Skin of body (tissue), 3 donors: ENCODE measurements around the gene SF3B6. TPM values are rescaled to one million over a fixed set of nuclear protein-coding genes. Genes with fewer than 3 reads are reported as not detected.

ENCODE experiments used
- DNase-seq: peaks from one replicate; lab custom pipeline; 2025; lab: John Stamatoyannopoulos, UW
- small RNA-seq: library from RNA; depleted of rRNA; stranded (forward); fragments of <200 nt; gene quantifications from one replicate; pipeline ENCODE3, GENCODE V24; 2014; ENCODE audit warnings: low replicate concordance
- total RNA-seq: library from RNA; depleted of rRNA; stranded (reverse); fragments of >200 nt; gene quantifications from one replicate; pipeline ENCODE4 v1.2.3, GENCODE V29; 2014

Gene SF3B6
- total RNA-seq, 1 donor from 2014 or later: 94.8 TPM

DNA sequence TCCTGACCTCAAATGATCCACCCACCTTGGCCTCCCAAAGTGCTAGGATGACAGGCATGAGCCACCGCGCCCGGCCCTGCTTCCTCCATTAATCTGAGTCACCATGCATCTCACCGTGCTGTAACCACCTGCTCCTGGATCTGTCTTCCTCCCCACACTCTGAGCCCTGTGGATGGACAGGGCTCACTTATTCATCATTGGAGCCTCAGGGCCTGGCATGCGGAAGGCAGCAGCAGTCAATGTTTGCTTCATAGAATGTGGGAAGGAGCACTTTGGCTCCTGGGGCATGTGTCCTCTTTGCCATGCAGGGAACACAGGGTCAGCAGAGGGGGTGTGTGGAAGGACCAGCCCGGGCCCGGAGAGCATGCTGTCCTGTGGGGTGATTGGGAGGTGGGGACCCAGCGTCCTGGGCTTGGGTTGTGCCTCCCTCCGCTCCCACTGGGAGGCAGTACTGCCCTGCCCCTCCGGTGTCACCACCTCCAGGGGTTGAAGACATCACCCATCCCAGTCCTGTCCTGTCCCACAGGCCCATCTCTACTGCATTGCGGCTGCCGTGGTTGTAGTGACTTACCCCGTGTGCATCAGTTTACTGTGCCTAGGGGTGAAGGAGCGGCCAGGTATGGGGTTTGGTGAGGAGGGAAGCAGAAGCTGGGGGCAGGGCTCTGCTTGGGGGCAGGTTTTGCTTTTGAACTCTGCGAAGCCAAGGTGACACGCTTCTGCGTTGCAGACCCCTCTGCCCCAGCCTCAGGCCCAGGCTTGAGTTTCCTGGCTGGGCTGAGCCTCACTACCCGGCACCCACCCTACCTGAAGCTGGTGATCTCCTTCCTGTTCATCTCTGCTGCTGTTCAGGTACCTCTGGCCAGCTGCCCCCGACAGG, 54.8 kb downstream of the SF3B6 start:
- no peak for DNase-seq

DNA sequence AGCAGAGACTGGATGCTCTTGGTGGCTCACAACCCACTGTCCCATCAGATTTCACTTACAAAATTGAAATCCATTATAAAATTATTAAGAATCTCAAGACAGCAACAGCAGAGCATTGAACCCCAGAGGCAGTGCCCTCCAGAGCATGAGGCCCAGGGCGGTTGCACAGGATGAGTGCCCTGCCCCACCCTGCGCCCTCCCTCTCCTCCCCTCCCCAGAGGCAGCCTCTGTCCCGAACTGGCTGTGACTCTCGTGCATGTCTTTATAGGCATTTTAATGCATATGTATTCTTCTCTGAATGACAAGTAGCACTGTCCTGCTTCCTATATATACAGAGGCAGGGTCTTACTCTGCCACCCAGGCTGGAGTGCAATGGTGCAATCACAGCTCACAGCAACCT, 55.9 kb downstream of the SF3B6 start:
- DNase-seq: no peak

DNA sequence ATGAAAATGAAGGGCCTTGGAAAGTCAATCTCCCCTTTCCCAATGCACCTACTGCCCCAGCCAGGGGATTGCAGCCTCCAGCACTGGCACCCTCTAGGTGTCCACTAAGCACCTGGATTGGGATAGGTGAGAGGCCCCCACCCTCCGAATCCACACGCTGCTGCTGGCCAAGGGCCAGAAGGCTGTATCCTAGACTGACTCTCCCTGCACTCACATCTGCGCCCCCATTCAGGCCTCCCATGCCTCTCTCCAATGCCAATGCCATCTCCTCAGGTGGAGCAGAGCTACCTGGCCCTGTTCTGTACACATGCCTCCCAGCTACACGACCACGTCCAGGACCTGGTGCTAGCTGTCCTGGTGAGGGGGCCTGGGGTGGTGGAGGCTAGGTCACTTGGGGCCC, 56.4 kb downstream of the SF3B6 start:
- DNase-seq: no peak

DNA sequence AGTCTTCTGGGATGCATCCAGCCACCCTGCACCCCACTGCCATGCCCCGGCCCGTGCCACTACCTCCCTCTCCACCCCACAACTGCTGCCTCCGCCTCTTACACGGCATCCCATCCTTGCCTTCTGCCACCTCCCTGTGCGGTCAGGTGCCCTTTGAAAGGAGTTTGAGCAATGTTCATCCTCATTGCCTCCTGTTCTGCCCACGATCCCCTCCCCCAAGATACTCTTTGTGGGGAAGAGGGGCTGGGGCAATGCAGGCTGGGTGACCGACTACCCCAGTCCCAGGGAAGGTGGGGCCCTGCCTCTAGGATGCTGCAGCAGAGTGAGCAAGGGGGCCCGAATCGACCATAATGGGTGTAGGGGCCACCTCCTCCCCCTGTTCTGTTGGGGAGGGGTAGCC, 57.9 kb downstream of the SF3B6 start:
- DNase-seq: no peak

DNA sequence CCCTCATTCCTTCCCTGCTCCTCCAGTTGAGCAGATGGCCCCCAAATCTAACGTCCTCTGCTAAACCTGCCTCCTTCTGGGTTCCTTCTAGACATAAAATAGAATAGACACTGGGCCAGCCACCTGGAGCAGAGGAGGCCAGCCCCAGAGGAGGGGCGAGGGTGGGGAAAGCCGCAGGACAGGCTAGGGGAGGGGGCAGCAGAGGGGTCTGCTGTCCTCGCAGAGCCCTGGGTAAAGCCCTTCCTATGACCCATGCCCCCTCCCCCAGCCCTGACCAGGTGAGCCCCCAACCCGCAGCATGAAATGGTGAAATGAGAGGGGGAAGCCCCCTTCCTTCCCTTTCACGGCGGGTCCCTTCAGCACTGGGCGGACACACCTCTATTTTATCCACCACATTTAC, 58.4 kb downstream of the SF3B6 start:
- DNase-seq: no peak

Small RNA genes lying within 50 kb of the gene (small RNA-seq; reads per million reads assigned to genes)
- not detected for gene RNU6-370P

Other genes starting within 250 kb of the SF3B6 start
- gene ATAD2B, start 149.2 kb downstream of the SF3B6 start, total RNA-seq: 46.8 TPM
- gene UBXN2A, start 135.9 kb downstream of the SF3B6 start, total RNA-seq: 18.8 TPM
- gene MFSD2B, start 66.2 kb downstream of the SF3B6 start, total RNA-seq: 1.7 TPM
- gene WDCP, start 28.9 kb downstream of the SF3B6 start, total RNA-seq: 7.1 TPM
- 3.3 TPM for gene FKBP1B, start 26.6 kb downstream of the SF3B6 start, total RNA-seq
- gene TP53I3, start 8.5 kb upstream of the SF3B6 start, total RNA-seq: 25.7 TPM
- gene PFN4, start 47.0 kb upstream of the SF3B6 start, total RNA-seq: 0.49 TPM
- gene FAM228B, start 47.1 kb upstream of the SF3B6 start, total RNA-seq: 21.2 TPM
- 0.69 TPM for gene FAM228A, start 98.7 kb upstream of the SF3B6 start, total RNA-seq